Psoas muscle (tissue), 8 donors: ENCODE results near the gene ZNF554. TPM values are rescaled to one million over a fixed set of nuclear protein-coding genes. Genes with fewer than 3 reads are reported as not detected.
A peak's percentile ranks its signal among the peaks of the same experiment; 100 is the strongest.

ENCODE experiments used
- ATAC-seq, 4 donors: fragments of 200-7000 bp; cut with Tn5 transposase; one replicate each; pipeline ENCODE4 v1.9.1; 2020; ENCODE audit warnings: moderate library complexity in 3 of 4, mild to moderate bottlenecking in 2 of 4
- DNase-seq, 2 donors: peaks; one replicate each; pipeline ENCODE4 v3.0.0-alpha.2; 2020
- H3K27ac ChIP-seq: fragments of 200-600 bp; one replicate; pipeline ENCODE4 v1.8.0; 2022
- H3K27me3 ChIP-seq, 3 donors: fragments of 200-600 bp in 1 of 3; one replicate each; pipeline versions ENCODE4 v1.6.1 to v1.8.0; 2013 to 2022; ENCODE audit warnings: low read length in 2 of 3, mild to moderate bottlenecking in 2 of 3, moderate library complexity in 1 of 3; ENCODE audit not compliant: insufficient read depth in 3 of 3
- H3K36me3 ChIP-seq, 2 donors: fragments of 200-600 bp in 1 of 2; one replicate each; pipeline versions ENCODE4 v1.6.1 to v1.8.0; 2013 to 2022; ENCODE audit warnings: low read depth in 1 of 2, mild to moderate bottlenecking in 1 of 2, moderate library complexity in 1 of 2; ENCODE audit not compliant: insufficient read depth in 1 of 2
- H3K4me1 ChIP-seq: fragments of 200-600 bp; one replicate; pipeline ENCODE4 v1.8.0; 2022
- H3K4me3 ChIP-seq: fragments of 200-600 bp; one replicate; pipeline ENCODE4 v1.8.0; 2022; ENCODE audit warnings: mild to moderate bottlenecking
- H3K9me3 ChIP-seq: fragments of 200-600 bp; one replicate; pipeline ENCODE4 v1.8.0; 2022
- CTCF ChIP-seq: fragments of 200-600 bp; IDR thresholded peaks from one replicate; pipeline ENCODE4 v1.8.0; 2022; ENCODE audit warnings: antibody characterized with exemption
- WGBS, 3 donors: extraction: QIAGEN DNeasy Blood & Tissue Kit; methylation state at CpG; one replicate each; pipeline versions ENCODE4 v1.1.6 to v1.1.7; 2013; 5-methylcytosine and 5-hydroxymethylcytosine counted together
- intact Hi-C, 2 donors: fragments of 100-400 bp; cut with DNase I; formaldehyde crosslinking; loops; one replicate each; pipeline versions ENCODE4 v1.11.0 to v1.14.2; 2022
- polyA plus RNA-seq, 3 donors: library from polyadenylated mRNA; stranded (reverse); fragments of 200-250 nt; gene quantifications; one replicate each; pipeline ENCODE4 v1.2.3, GENCODE V29; 2013
- total RNA-seq, 4 donors: library from RNA; stranded (reverse); fragmentation: NEBNext Ultra II Directional in 2 of 4; extraction: Animal tissue kit (Norgen Biotek cat#: 25700) in 2 of 4; gene quantifications; one replicate each; pipeline versions ENCODE4 v1.2.1 to v1.2.4, GENCODE V29; 2021 to 2023
- donor health status: healthy with polysubstance abuse.
- donor health status: DM: no; HTN: no; CAD: no; lungs with moderate emphysema.
- donor health status: Bipolar disorder and iron deficiency.
- donor health status: healthy.
- donor health status: DM: yes; HTN: yes; CAD: no.
- donor health status: DM: no; HTN: no; CAD: no.
- donor health status: DM: no; HTN: no; CAD: no.
- donor health status: DM: yes; HTN: yes; CAD: no.

Gene ZNF554
- total and polyA plus RNA-seq, 7 donors, result 1.8 to 6.5 (median 4.0) TPM

- TF ChIP-seq CTCF, result no peak
- WGBS, 3 donors, result 81 to 84% (median 83%) methylated on average over 7 of the region's 7 CpGs
- Histone ChIP-seq H3K36me3 (peaks cover 3 to 43% of the 10 kb centered on the region in 2 donors), H3K27ac (no peak overlapping the region), H3K27me3 (no peaks in the 10 kb centered on the region), H3K4me1 (peaks cover under 1% of the 10 kb centered on the region), H3K4me3 (no peak overlapping the region), H3K9me3 (no peaks in the 10 kb centered on the region)
- intact Hi-C loops, result no loop called here
- no peak for DNase-seq
- ATAC-seq, result no peak
These were observed 26.5 kb upstream of the ZNF554 start for GRCh38 chr19:2793126-2793525.

- no peak for TF ChIP-seq CTCF
- peaks cover 4% of the 10 kb centered on the region for H3K4me1 ChIP-seq
- DNase-seq (no peak), ATAC-seq (no peak)
- 95 to 97% (median 97%) methylated on average over 12 of the region's 12 CpGs for WGBS, 3 donors
- H3K27me3 ChIP-seq, result no peaks in the 10 kb centered on the region
- no peak overlapping the region for H3K4me3 ChIP-seq
- no peak overlapping the region for H3K27ac ChIP-seq
- no peaks in the 10 kb centered on the region for H3K9me3 ChIP-seq
- intact Hi-C loops, result no loop called here
- peaks cover 3 to 43% of the 10 kb centered on the region in 2 donors for H3K36me3 ChIP-seq
These were observed 26.1 kb upstream of the ZNF554 start for GRCh38 chr19:2793577-2793976.

GRCh38 chr19:2795827-2796658 lies 23.6 kb upstream of the ZNF554 start:
- WGBS, 3 donors, result 92 to 95% (median 92%) methylated on average over 23 to 27 of the region's 27 CpGs
- no peak overlapping the region for H3K4me3 ChIP-seq
- H3K27ac ChIP-seq, result no peak overlapping the region
- peaks cover 4% of the 10 kb centered on the region for H3K4me1 ChIP-seq
- no peaks in the 10 kb centered on the region for H3K9me3 ChIP-seq
- no peaks in the 10 kb centered on the region for H3K27me3 ChIP-seq
- intact Hi-C loops, result no loop called here
- DNase-seq (no peak), ATAC-seq (peak in 1 of 4 donors; percentile 10)
- no peak for TF ChIP-seq CTCF
- peaks cover 3 to 55% of the 10 kb centered on the region in 2 donors for H3K36me3 ChIP-seq

- intact Hi-C loops, result no loop called here
- Histone ChIP-seq H3K4me3 (no peak overlapping the region), H3K27ac (no peak overlapping the region), H3K36me3 (peaks cover 3 to 55% of the 10 kb centered on the region in 2 donors), H3K9me3 (no peaks in the 10 kb centered on the region), H3K27me3 (no peaks in the 10 kb centered on the region), H3K4me1 (peaks cover 4% of the 10 kb centered on the region)
- ATAC-seq, result no peak
- DNase-seq, result no peak
- no peak for TF ChIP-seq CTCF
- WGBS, 3 donors, result 95 to 98% (median 96%) methylated on average over 19 to 23 of the region's 23 CpGs
These were observed 22.9 kb upstream of the ZNF554 start for GRCh38 chr19:2796659-2797266.
